Measurements from ENCODE around the gene MAT1A. TPM values are rescaled to one million over a fixed set of nuclear protein-coding genes. Genes with fewer than 3 reads are reported as not detected.

The MAT1A gene
- total and polyA plus RNA-seq, 9 donors, result 0.72 to 7.7 (median 1.5) TPM

- no peak overlapping the region for H3K27ac ChIP-seq
- no peaks in the 10 kb centered on the region for H3K36me3 ChIP-seq
- H3K27me3 ChIP-seq, result no peaks in the 10 kb centered on the region
- TF ChIP-seq POLR2A (IDR thresholded peaks at IDR 0.05) (no peak), EP300 (IDR thresholded peaks at IDR 0.05) (no peak), CTCF (IDR thresholded peaks at IDR 0.05) (no peak)
- H3K4me3 ChIP-seq, result no peak overlapping the region
- 90 to 98% (median 90%) methylated on average over 2 of the region's 2 CpGs for whole genome bisulfite sequencing, 3 donors
- no peak for DNase-seq
- intact Hi-C loops (cut with DNase I), result no loop called here
- H3K9me3 ChIP-seq, result no peaks in the 10 kb centered on the region
- no peaks in the 10 kb centered on the region for H3K4me1 ChIP-seq (ENCODE audit: insufficient read depth)
These were observed 30.4 kb upstream of the MAT1A start for GRCh38 chr10:80319725-80320290.

DNA sequence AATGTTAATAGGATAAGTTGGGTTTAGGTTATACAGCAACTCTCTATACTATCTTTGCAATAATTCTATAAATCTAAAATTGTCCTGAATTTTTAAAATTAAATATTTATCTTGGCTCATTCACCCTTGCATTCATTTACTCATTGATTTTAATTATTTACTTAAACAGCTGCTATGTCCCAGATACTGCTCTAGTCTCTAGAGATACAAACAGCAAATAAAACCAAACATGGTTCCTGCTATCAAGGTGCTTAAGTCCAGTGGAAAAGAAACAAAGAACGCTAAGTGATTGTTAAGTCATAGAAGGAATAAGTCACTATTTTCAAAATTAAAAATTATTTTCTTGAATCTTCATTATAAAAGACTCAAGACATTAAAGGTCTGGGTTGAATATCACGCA is 29.9 kb upstream of the MAT1A start:
- H3K9me3 ChIP-seq, result no peaks in the 10 kb centered on the region
- H3K27me3 ChIP-seq, result no peaks in the 10 kb centered on the region
- no peaks in the 10 kb centered on the region for H3K36me3 ChIP-seq
- H3K27ac ChIP-seq, result no peak overlapping the region
- H3K4me3 ChIP-seq, result no peak overlapping the region
- H3K4me1 ChIP-seq (ENCODE audit: insufficient read depth), result no peaks in the 10 kb centered on the region
- no peak for TF ChIP-seq CTCF (IDR thresholded peaks at IDR 0.05)
- TF ChIP-seq EP300 (IDR thresholded peaks at IDR 0.05), result no peak
- TF ChIP-seq POLR2A (IDR thresholded peaks at IDR 0.05), result no peak
- WGBS, 3 donors, result 56 to 77% (median 58%) methylated on average over 2 of the region's 2 CpGs
- intact Hi-C loops (cut with DNase I), result no loop called here
- DNase-seq, result no peak

- no peaks in the 10 kb centered on the region for H3K9me3 ChIP-seq
- no peak for DNase-seq
- intact Hi-C loops (cut with DNase I), result no loop called here
These were observed 29.3 kb upstream of the MAT1A start for GRCh38 chr10:80318742-80319141.

GRCh38 chr10:80315391-80315790 is 25.9 kb upstream of the MAT1A start:
- intact Hi-C loops (cut with DNase I), result no loop called here
- Histone ChIP-seq H3K27ac (no peak overlapping the region), H3K36me3 (no peaks in the 10 kb centered on the region), H3K9me3 (no peaks in the 10 kb centered on the region), H3K27me3 (no peaks in the 10 kb centered on the region), H3K4me3 (no peak overlapping the region), H3K4me1 (ENCODE audit: insufficient read depth) (no peaks in the 10 kb centered on the region)
- WGBS, 3 donors, result 92 to 97% (median 96%) methylated on average over 11 to 21 of the region's 21 CpGs
- TF ChIP-seq POLR2A (IDR thresholded peaks at IDR 0.05) (no peak), CTCF (IDR thresholded peaks at IDR 0.05) (no peak), EP300 (IDR thresholded peaks at IDR 0.05) (no peak)
- DNase-seq, result no peak

More at GRCh38 chr10:80318742-80319141, 29.3 kb upstream of the MAT1A start:
- Histone ChIP-seq H3K4me1 (ENCODE audit: insufficient read depth) (no peaks in the 10 kb centered on the region), H3K27me3 (no peaks in the 10 kb centered on the region), H3K4me3 (no peak overlapping the region), H3K36me3 (no peaks in the 10 kb centered on the region), H3K27ac (no peak overlapping the region)
- TF ChIP-seq CTCF (IDR thresholded peaks at IDR 0.05) (no peak), EP300 (IDR thresholded peaks at IDR 0.05) (no peak), POLR2A (IDR thresholded peaks at IDR 0.05) (no peak)
